Transverse colon (tissue), 4 donors: ENCODE data around the gene NCAPG. TPM values are rescaled to one million over a fixed set of nuclear protein-coding genes. Genes with fewer than 3 reads are reported as not detected.

Source experiments
- DNase-seq: peaks from one replicate; pipeline ENCODE4 v3.0.0-alpha.2; 2019
- H3K27ac ChIP-seq, 4 donors: fragments of 200-600 bp; sonication (generic); 2 replicates each; pipeline ENCODE4 v1.5.1; 2016 to 2018; ENCODE audit warnings: inconsistent platforms in 4 of 4
- H3K27me3 ChIP-seq: fragments of 200-600 bp; sonication (generic); 2 replicates; pipeline ENCODE4 v1.5.1; 2017; ENCODE audit warnings: inconsistent platforms
- H3K36me3 ChIP-seq, 4 donors: fragments of 200-600 bp; sonication (generic); 2 replicates each; pipeline ENCODE4 v1.5.1; 2017 to 2019; ENCODE audit warnings: inconsistent platforms in 4 of 4
- H3K4me1 ChIP-seq, 4 donors: fragments of 200-600 bp; sonication (generic); 2 replicates each; pipeline ENCODE4 v1.5.1; 2017 to 2020; ENCODE audit warnings: inconsistent platforms in 4 of 4
- H3K4me3 ChIP-seq, 4 donors: fragments of 200-600 bp; sonication (generic); 1 replicate in 1 of 4; 2 replicates in 3 of 4; pipeline versions ENCODE4 v1.5.1 to v1.6.1; 2017 to 2019; ENCODE audit warnings: inconsistent platforms in 4 of 4
- H3K9me3 ChIP-seq, 2 donors: fragments of 200-600 bp; sonication (generic); 2 replicates each; pipeline ENCODE4 v1.5.1; 2017 to 2019; ENCODE audit warnings: inconsistent platforms in 2 of 2
- EP300 ChIP-seq: sonication (generic); formaldehyde crosslinking; IDR thresholded peaks from one replicate; pipeline ENCODE4 v1.6.1; 2017; ENCODE audit warnings: antibody characterized with exemption, low read depth
- POLR2A ChIP-seq: fragments of 450-650 bp; IDR thresholded peaks from one replicate; pipeline ENCODE4 v1.6.1; 2016; ENCODE audit warnings: antibody characterized with exemption, mild to moderate bottlenecking, moderate library complexity
- POLR2AphosphoS5 ChIP-seq, 3 donors: sonication (generic); formaldehyde crosslinking; IDR thresholded peaks; one replicate each; pipeline ENCODE4 v1.6.1; 2016; ENCODE audit warnings: antibody characterized with exemption in 3 of 3
- WGBS, 2 donors: methylation state at CpG; one replicate each; pipeline ENCODE4 v1.1.5; 2018; ENCODE audit warnings: low coverage in 1 of 2; 5-methylcytosine and 5-hydroxymethylcytosine counted together
- in situ Hi-C, 4 donors: fragments of 200-750 bp; cut with MboI; loops; one replicate each; pipeline versions ENCODE4 v1.15.0 to v1.15.1; 2017; ENCODE audit warnings: low sequenced_read_pairs in 3 of 4, low pct_ligation_motif_present in 1 of 4, low pct_unique_long_range_greater_than_20kb in 1 of 4
- intact Hi-C: fragments of 100-400 bp; cut with DNase I; formaldehyde crosslinking; loops from one replicate; pipeline ENCODE4 v1.15.1; 2023; ENCODE audit warnings: low total_unique reads
- total RNA-seq, 4 donors: library from RNA; depleted of rRNA; stranded (reverse); fragments of >200 nt; gene quantifications; one replicate each; pipeline ENCODE4 v1.1.0, GENCODE V29; 2016
- TF ChIP-seq, protein P1 (sequence below), 5 experiments: fragments of 200-600 bp in 3 of 5; fragments of 450-650 bp in 2 of 5; sonication (generic) in 3 of 5; IDR thresholded peaks; 1 replicate in 2 of 5; 2 replicates in 3 of 5; pipeline ENCODE4 v1.5.1; 2016 to 2017; ENCODE audit warnings: antibody characterized with exemption in 5 of 5, inconsistent platforms in 3 of 5, mild to moderate bottlenecking in 2 of 5, moderate library complexity in 1 of 5

The NCAPG gene
- total RNA-seq, 4 donors from 2014 or later: 0.48 to 3.2 (median 0.96) TPM; not detected in 1

DNA sequence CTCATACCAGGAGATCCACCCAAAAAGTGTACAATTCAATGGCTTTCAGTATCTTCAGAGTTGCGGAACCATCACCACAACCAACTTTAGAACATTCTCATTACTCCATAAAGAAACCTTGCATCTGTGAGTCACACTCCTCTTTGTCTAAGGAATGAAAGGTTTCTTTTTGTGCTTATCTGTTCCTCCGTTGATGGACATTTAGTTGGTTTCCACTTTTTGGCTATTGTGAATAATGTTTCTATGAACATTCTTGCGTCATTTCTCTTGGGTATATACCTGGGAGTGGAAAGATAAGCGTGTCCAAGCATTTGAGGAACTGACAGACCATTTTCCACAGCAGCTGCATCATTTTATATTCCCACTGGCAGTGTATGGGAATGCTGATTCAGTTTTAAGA, 39.9 kb upstream of the NCAPG start:
- no peak overlapping the region for H3K4me3 ChIP-seq
- no peaks in the 10 kb centered on the region for H3K9me3 ChIP-seq
- TF ChIP-seq POLR2AphosphoS5 (IDR thresholded peaks at IDR 0.05) (no peak), EP300 (no peak), POLR2A (no peak)
- TF ChIP-seq, protein P1, sequence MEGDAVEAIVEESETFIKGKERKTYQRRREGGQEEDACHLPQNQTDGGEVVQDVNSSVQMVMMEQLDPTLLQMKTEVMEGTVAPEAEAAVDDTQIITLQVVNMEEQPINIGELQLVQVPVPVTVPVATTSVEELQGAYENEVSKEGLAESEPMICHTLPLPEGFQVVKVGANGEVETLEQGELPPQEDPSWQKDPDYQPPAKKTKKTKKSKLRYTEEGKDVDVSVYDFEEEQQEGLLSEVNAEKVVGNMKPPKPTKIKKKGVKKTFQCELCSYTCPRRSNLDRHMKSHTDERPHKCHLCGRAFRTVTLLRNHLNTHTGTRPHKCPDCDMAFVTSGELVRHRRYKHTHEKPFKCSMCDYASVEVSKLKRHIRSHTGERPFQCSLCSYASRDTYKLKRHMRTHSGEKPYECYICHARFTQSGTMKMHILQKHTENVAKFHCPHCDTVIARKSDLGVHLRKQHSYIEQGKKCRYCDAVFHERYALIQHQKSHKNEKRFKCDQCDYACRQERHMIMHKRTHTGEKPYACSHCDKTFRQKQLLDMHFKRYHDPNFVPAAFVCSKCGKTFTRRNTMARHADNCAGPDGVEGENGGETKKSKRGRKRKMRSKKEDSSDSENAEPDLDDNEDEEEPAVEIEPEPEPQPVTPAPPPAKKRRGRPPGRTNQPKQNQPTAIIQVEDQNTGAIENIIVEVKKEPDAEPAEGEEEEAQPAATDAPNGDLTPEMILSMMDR (IDR thresholded peaks at IDR 0.05): no peak
- H3K36me3 ChIP-seq: no peaks in the 10 kb centered on the region
- no peak for DNase-seq
- no peaks in the 10 kb centered on the region for H3K27me3 ChIP-seq
- in situ Hi-C loops: no loop called here
- 72 to 81% methylated on average over 3 to 4 of the region's 4 CpGs for WGBS, 2 donors
- no peaks in the 10 kb centered on the region for H3K4me1 ChIP-seq
- intact Hi-C loops: no loop called here
- H3K27ac ChIP-seq: no peak overlapping the region

DNA sequence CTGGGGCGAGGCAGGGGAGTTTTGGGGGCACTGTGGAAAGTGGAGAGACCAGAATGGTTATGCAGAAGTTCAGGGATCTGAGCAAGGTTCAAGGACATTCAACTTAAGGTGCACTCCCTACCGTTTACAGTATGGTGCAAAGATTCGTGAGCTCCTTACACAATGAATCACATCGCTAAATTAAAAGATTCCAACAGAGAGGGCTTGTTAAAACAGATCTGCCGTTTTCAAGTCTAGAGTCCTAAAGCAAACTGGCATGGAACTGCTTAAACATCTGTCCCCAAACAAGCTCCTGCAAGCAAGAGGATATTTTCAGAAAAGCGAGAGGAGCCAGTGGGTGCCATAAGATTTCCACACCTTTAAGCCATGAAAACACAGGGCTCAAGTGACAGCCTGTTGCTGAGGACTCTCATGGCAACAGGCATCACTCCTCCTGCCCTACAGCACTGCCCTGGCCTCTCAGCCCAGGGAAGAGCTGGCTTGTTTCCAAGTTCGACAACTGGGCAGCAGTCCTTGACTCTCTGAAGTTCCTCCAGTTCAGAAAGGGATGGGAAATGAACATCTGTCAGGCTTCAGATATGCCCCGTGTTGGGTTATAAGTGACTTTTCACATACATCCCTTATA, 39.4 kb upstream of the NCAPG start:
- H3K4me1 ChIP-seq: no peaks in the 10 kb centered on the region
- intact Hi-C loops: no loop called here
- DNase-seq: no peak
- H3K36me3 ChIP-seq: no peaks in the 10 kb centered on the region
- 71 to 82% methylated on average over 2 to 8 of the region's 8 CpGs for WGBS, 2 donors
- no peaks in the 10 kb centered on the region for H3K27me3 ChIP-seq
- TF ChIP-seq POLR2A: no peak
- TF ChIP-seq EP300: no peak
- TF ChIP-seq POLR2AphosphoS5 (IDR thresholded peaks at IDR 0.05): no peak
- TF ChIP-seq, protein P1 (IDR thresholded peaks at IDR 0.05): no peak
- H3K9me3 ChIP-seq: no peaks in the 10 kb centered on the region
- no peak overlapping the region for H3K4me3 ChIP-seq
- in situ Hi-C loops: no loop called here
- no peak overlapping the region for H3K27ac ChIP-seq

DNA sequence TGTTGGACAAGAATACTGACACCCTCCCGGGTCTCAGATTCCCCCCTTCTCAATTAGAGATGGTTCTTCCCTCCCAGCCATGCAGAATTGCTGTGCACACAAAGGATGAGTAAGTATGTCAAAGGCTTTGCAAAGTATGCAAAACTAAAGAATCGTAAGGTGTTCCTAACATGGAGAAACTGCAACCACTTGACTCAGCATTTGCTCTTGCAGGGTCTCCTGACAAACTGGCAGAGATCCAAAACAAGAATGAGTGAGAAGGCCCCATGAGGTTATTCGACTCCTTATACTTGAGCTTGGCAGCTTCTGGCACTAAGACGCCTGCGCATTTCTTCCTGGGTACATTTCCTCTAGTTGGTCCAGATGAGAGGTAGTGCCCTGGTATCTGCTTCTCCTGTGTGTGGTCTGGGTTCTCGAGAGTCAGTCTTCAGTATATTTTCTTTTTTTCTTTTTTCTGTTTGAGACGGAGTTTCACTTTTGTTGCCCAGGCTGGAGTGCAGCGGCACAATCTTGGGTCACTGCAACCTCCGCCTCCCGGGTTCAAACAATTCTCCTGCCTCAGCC, 37.6 kb upstream of the NCAPG start:
- Histone ChIP-seq H3K4me3 (no peak overlapping the region), H3K27me3 (peaks cover 7% of the 10 kb centered on the region), H3K27ac (no peak overlapping the region), H3K4me1 (no peaks in the 10 kb centered on the region), H3K36me3 (no peaks in the 10 kb centered on the region), H3K9me3 (no peaks in the 10 kb centered on the region)
- intact Hi-C loops: no loop called here
- no peak for TF ChIP-seq EP300
- TF ChIP-seq POLR2AphosphoS5 (IDR thresholded peaks at IDR 0.05): no peak
- no peak for TF ChIP-seq POLR2A
- TF ChIP-seq, protein P1 (IDR thresholded peaks at IDR 0.05): no peak
- WGBS, 2 donors: 80 to 84% methylated on average over 7 to 10 of the region's 10 CpGs
- no peak for DNase-seq
- in situ Hi-C loops: no loop called here

DNA sequence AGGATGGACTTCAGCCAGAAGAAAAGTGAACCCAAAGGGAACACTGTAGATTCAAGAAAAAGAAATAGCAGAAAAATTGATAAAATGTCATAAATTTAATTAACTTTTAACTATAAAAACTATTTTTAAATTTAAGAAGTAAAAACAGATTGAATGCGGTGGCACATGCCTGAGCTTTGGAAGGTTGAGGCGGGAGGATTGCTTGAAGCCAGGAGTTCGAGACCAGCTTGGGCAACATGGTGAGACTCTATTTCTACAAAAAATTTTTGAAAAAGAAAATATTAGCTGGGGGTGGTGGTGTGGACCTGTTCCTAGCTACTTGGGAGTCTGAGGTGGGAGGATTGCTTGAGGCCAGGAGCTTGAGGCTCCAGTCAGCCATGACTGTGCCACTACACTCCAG, 32.3 kb upstream of the NCAPG start:
- in situ Hi-C loops (loop anchor here in 1 of 4 donors (25.0 kb wide), 1 partner anchor 216 kb away; no protein-coding TSS in a partner anchor), intact Hi-C loops (no loop called here)
- 80 to 100% methylated on average over 3 of the region's 3 CpGs for WGBS, 2 donors

More for the DNA sequence above, 32.3 kb upstream of the NCAPG start:
- Histone ChIP-seq H3K9me3 (no peaks in the 10 kb centered on the region), H3K27me3 (peaks cover 52% of the 10 kb centered on the region), H3K27ac (no peak overlapping the region), H3K4me1 (peaks cover 0 to 15% (median 14%) of the 10 kb centered on the region in 4 donors), H3K36me3 (no peaks in the 10 kb centered on the region), H3K4me3 (no peak overlapping the region)
- TF ChIP-seq POLR2A (no peak), EP300 (no peak), POLR2AphosphoS5 (IDR thresholded peaks at IDR 0.05) (no peak)
- TF ChIP-seq, protein P1 (IDR thresholded peaks at IDR 0.05): no peak
- no peak for DNase-seq
